ENCODE data around the gene ARHGAP42.

DNA sequence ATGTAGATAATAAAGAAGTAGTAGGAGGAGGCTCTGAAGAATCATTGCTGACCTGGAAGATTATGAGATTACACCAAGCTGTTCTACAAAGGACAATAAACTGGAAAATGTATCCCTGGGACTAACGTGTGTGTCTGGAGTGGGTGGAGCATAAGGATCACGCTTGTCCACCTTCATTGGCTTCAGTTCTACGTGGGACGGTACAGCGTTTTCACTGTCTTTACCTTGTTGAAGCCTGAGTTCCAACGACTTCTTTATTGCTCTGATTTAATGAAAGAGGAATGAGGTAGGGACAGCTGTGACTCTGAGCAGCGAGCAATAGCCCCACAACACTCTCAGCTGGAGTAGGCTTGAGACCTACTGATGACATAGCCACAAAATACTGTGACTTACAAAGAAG is 87.0 kb downstream of the ARHGAP42 start:
- TF ChIP-seq, protein P1, sequence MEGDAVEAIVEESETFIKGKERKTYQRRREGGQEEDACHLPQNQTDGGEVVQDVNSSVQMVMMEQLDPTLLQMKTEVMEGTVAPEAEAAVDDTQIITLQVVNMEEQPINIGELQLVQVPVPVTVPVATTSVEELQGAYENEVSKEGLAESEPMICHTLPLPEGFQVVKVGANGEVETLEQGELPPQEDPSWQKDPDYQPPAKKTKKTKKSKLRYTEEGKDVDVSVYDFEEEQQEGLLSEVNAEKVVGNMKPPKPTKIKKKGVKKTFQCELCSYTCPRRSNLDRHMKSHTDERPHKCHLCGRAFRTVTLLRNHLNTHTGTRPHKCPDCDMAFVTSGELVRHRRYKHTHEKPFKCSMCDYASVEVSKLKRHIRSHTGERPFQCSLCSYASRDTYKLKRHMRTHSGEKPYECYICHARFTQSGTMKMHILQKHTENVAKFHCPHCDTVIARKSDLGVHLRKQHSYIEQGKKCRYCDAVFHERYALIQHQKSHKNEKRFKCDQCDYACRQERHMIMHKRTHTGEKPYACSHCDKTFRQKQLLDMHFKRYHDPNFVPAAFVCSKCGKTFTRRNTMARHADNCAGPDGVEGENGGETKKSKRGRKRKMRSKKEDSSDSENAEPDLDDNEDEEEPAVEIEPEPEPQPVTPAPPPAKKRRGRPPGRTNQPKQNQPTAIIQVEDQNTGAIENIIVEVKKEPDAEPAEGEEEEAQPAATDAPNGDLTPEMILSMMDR (IDR thresholded peaks at IDR 0.05; ENCODE audit: insufficient read depth, low read depth, low read length), result no peak
- no peak for TF ChIP-seq EZH2 (IDR thresholded peaks at IDR 0.05; ENCODE audit: insufficient read depth, low read length)
